ENCODE results near the gene DOK4.

DNA sequence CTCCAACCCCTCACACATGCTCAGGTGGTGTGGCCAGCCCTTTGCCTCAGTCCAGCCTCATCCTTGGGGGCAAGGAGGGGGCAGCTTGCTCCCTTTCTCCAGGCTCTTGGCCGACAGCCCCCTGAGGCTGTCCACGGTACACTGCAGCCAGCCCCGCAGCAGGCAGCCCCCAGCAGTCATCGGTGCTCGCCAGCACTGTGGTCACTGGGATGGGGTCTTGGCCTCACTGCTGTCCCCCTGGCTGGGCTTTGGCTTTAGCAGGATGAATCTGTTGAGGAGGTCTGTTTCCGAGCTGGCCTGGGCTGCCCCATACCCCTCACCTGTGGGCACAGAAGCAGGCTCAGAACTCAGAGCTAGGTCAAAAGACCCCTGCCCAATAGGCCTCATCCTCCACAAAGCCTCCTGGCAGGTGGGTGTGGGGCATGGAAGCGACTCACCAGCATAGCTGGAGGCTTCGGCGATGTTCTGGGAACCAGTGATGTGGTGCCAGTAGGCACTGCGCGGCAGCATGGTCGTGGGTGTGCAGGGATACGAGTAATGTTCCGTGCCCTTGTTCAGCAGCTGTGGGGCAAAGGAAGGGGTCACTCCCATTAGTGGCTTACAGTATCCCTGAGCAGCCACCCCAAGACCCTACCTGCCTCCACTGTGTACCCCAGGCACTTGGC lies 13.0 kb downstream of the DOK4 start:
- TF ChIP-seq, protein P1, sequence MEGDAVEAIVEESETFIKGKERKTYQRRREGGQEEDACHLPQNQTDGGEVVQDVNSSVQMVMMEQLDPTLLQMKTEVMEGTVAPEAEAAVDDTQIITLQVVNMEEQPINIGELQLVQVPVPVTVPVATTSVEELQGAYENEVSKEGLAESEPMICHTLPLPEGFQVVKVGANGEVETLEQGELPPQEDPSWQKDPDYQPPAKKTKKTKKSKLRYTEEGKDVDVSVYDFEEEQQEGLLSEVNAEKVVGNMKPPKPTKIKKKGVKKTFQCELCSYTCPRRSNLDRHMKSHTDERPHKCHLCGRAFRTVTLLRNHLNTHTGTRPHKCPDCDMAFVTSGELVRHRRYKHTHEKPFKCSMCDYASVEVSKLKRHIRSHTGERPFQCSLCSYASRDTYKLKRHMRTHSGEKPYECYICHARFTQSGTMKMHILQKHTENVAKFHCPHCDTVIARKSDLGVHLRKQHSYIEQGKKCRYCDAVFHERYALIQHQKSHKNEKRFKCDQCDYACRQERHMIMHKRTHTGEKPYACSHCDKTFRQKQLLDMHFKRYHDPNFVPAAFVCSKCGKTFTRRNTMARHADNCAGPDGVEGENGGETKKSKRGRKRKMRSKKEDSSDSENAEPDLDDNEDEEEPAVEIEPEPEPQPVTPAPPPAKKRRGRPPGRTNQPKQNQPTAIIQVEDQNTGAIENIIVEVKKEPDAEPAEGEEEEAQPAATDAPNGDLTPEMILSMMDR (IDR thresholded peaks at IDR 0.05): no peak
- TF ChIP-seq POLR2A (IDR thresholded peaks at IDR 0.05): no peak

Data from heart left ventricle (tissue), 13 donors.